ENCODE data around the gene PSENEN. TPM values are rescaled to one million over a fixed set of nuclear protein-coding genes. Genes with fewer than 3 reads are reported as not detected.

The PSENEN gene
- polyA plus RNA-seq, 2 of the 4 experiments (the other 2 are of a cell fraction) = 111 to 191 TPM

DNA sequence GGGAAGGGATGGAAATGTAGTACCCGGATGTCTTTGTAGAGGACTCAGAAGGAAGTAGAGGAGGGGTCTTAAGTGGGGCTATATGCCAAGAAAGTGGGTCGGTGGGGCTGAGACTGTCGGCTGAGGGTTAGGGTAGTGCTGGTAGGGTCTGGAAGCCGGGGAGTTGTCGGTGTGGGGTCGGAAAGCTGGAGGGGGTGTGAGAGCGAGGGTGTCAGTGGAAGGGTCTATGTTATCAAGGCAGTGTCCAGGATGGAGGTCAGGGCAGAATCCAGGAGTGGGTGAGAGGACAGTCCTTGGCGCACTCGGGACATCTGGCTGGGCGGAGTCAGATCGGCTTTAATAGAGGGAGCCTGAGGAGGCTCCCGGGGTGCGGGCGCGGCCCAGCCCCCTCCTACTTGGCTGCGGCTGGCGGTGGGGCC is 9.7 kb downstream of the PSENEN start:
- H3K4me1 ChIP-seq = peaks cover 20% of the 10 kb centered on the region
- CTCF ChIA-PET = interaction anchor here (1.1 to 1.3 kb wide), 2 partner anchors 39 to 176 kb away, joined by 3 to 4 read pairs; no protein-coding TSS in a partner anchor
- 90% methylated on average over 17 of the region's 17 CpGs for WGBS (ENCODE audit: missing lambda C conversion rate)
- no peak for FAIRE-seq
- no peak for DNase-seq (ENCODE audit: low read depth in 1 of 2, low spot score in 1 of 2)
- no peak overlapping the region for H3K4me2 ChIP-seq
- ATAC-seq = no peak
- TF ChIP-seq HOXB5 (CRISPR knock-in tag; IDR thresholded peaks at IDR 0.05) (no peak), MYC (IDR thresholded peaks at IDR 0.05; ENCODE audit: borderline replicate concordance, low read length) (no peak), SMC3 (IDR thresholded peaks at IDR 0.05) (no peak), TP53 (CRISPR knock-in tag; IDR thresholded peaks at IDR 0.05) (no peak)
- POLR2A ChIA-PET = no interaction called here
- no peak overlapping the region for H3K27ac ChIP-seq
- no peaks in the 10 kb centered on the region for H3K9me3 ChIP-seq
- no peak overlapping the region for H3K4me3 ChIP-seq

DNA sequence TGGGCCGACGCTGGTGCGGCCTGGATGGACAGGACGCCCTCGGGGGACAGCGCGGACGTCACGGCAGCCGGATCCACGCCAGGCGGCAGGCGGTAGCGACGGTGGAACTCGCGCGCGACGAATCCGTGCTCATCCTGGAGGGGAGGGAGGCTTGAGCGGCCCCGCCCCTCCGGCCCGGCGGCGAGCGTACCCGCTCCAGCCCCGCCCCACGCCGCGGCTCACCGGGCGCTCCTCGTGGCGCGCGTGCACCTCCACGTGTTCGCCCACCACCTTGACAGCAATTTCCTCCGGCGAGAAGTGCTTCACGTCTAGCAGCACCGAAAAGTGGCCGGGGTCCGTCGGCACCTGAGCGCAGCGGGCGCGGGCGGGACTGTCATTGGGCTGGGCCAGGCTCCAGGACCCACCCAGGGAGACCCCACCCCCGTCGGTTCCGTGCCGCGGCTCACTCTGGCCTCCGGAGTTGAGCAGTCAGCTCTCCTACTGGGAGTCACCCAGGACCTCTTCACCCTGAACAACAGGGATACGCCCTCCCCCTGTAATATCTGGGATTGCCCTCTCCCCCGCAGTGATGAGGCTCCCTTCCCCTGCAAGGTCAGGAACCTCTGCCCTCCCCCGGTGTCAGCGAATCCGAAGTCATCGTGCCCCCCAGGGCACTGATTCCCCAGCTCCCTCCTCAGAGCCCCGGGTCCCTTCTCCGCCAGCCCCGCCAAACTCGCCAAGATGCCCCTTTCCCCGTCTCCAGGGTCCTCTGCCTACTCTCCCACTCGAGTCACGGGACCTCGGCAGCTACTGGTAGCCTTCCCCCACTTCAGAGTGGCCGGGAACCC is 10.3 kb downstream of the PSENEN start:
- POLR2A ChIA-PET = interaction anchor here (1.1 to 2.3 kb wide), 2 partner anchors 8 to 15 kb away, joined by 4 to 35 read pairs; partner anchors contain the start of gene LIN37
- H3K9me3 ChIP-seq = no peaks in the 10 kb centered on the region

DNA sequence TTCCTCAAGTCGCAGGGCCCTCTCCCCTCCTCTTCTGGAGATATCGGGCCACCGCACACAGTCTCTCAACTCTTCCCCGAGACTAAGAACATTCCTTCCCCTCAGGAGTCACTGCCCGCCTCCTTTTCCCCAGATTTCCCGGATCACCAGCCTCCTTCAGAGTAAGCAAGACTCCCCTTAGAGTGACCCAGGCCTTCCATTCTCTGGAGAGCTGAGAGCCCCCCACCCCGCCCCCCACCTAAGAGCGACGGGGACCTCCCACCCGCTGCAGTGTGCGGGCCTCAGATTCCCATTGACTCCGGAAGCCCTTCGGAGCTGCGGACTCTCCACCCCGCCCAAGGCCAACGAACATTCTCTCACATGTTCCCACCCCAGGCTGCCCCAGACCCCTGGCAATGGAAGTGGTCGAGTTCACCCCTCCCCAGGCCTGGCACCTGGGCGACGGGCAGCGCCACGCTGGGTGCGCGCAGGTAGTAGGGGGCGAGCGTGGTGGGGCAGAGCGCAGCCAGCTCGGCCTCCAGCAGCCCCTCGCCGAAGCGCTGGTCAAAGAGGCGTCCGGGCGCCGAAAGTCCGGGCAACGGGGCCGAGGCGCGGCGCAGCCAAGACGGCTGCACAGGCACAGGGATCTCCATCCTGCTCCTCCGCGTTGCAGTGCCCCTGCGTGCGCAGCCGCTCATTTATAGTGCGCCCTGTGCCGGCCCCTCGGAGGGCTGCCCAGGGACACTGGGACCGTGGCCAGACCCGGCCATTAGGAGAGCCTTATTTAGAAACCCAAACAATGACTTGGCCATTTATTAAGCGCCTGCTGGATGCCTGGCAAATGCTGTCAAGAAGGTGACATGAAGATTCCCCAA is 11.2 kb downstream of the PSENEN start, which contains the start of gene HSPB6:
Gene HSPB6, minus strand, starts transcription at position 653 of the 854 bp plus-strand sequence. Its CDS starts 21 bp downstream, at position 632.
- FAIRE-seq = no peak
- Histone ChIP-seq H3K4me1 (peaks cover 25% of the 10 kb centered on the region), H3K4me3 (peak within 1 kb of the TSS; percentile 71), H3K27ac (peak within 1 kb of the TSS; percentile 87 to 93), H3K4me2 (peak within 1 kb of the TSS; percentile 89), H3K9me3 (no peaks in the 10 kb centered on the region)
- TF ChIP-seq, protein P1, sequence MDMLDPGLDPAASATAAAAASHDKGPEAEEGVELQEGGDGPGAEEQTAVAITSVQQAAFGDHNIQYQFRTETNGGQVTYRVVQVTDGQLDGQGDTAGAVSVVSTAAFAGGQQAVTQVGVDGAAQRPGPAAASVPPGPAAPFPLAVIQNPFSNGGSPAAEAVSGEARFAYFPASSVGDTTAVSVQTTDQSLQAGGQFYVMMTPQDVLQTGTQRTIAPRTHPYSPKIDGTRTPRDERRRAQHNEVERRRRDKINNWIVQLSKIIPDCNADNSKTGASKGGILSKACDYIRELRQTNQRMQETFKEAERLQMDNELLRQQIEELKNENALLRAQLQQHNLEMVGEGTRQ (IDR thresholded peaks at IDR 0.05) = no peak
- TF ChIP-seq, protein P2, sequence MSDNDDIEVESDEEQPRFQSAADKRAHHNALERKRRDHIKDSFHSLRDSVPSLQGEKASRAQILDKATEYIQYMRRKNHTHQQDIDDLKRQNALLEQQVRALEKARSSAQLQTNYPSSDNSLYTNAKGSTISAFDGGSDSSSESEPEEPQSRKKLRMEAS (IDR thresholded peaks at IDR 0.05) = 0 out of 2 replicates have a peak, but pooled peaks have one; percentile 8
- DNase-seq (ENCODE audit: low read depth in 1 of 2, low spot score in 1 of 2) = no peak
- WGBS (ENCODE audit: missing lambda C conversion rate) = 91% methylated on average over 47 of the region's 52 CpGs
- ChIA-PET POLR2A (interaction anchor here (0.6 to 2.3 kb wide), 9 partner anchors 8 to 175 kb away, joined by 3 to 35 read pairs (median 4); partner anchors contain the start of genes LIN37, PSENEN and U2AF1L4), CTCF (interaction anchor here (0.6 to 1.3 kb wide), 5 partner anchors 8 to 1715 kb away, joined by 3 to 6 read pairs (median 3); partner anchors contain the start of gene LIN37)
- no peak for ATAC-seq

More for the DNA sequence above, 10.3 kb downstream of the PSENEN start:
- ATAC-seq (no peak), FAIRE-seq (no peak), DNase-seq (ENCODE audit: low read depth in 1 of 2, low spot score in 1 of 2) (no peak)
- 93% methylated on average over 74 of the region's 74 CpGs for WGBS (ENCODE audit: missing lambda C conversion rate)
- Histone ChIP-seq H3K4me1 (peaks cover 20% of the 10 kb centered on the region), H3K4me2 (no peak overlapping the region), H3K4me3 (no peak overlapping the region), H3K27ac (no peak overlapping the region)
- CTCF ChIA-PET = interaction anchor here (1.1 to 1.3 kb wide), 2 partner anchors 38 to 175 kb away, joined by 3 to 4 read pairs; no protein-coding TSS in a partner anchor
- TF ChIP-seq RNF2 (IDR thresholded peaks at IDR 0.05; ENCODE audit: borderline replicate concordance, low read depth) (no peak), POLR2A (IDR thresholded peaks at IDR 0.05; ENCODE audit: low read length) (peak; percentile 17; the same call in 1 of the 2 replicates)

DNA sequence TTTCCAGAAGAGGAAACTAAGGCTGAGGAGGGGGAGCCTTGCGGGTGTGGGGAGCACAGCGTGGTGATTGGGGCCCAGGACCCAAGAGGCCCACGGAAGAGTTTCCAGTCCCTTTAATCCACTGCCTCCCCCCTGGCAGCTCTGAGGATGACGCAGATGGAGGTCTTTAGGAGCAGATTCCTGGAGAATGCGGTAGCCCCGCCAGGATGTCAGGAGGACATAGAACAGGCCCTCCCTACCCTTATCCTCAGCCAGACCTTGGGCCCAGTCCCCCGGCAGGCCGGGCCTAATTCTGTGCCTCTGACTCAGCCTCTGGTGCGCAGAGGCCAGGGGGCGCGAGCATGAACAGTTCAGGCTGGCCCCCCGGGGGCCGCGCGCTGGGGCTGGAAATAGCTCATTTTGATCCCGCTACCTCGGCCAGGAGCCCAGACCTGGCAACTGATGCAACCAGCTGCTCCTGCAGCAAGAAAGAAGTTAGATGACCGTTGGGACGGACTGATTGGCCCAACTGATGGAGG is 11.8 kb downstream of the PSENEN start:
- Histone ChIP-seq H3K4me1 (peaks cover 25% of the 10 kb centered on the region), H3K4me2 (peak overlapping the region; percentile 89), H3K4me3 (peak overlapping the region; percentile 71), H3K27ac (peak overlapping the region; percentile 87 to 93), H3K9me3 (no peaks in the 10 kb centered on the region)
- ATAC-seq = peak; percentile 40 to 43
- CTCF ChIA-PET = interaction anchor here (0.6 to 1.3 kb wide), 3 partner anchors 9 to 1716 kb away, joined by 3 to 6 read pairs (median 3); partner anchors contain the start of gene LIN37
- FAIRE-seq = no peak
- 35% methylated on average over 19 of the region's 19 CpGs for WGBS (ENCODE audit: missing lambda C conversion rate)
- POLR2A ChIA-PET = interaction anchor here (0.6 to 2.3 kb wide), 9 partner anchors 9 to 174 kb away, joined by 3 to 35 read pairs (median 4); partner anchors contain the start of genes LIN37, PSENEN and U2AF1L4
- peak in 1 of 2 experiments; percentile 63 for DNase-seq (ENCODE audit: low read depth in 1 of 2, low spot score in 1 of 2)
- TF ChIP-seq JUN (IDR thresholded peaks at IDR 0.05) (peak in 1 of 2 experiments; percentile 12; a peak in 1 of 5 replicates), GATA3 (IDR thresholded peaks at IDR 0.05; ENCODE audit: borderline replicate concordance) (0 out of 2 replicates have a peak, but pooled peaks have one; percentile 29), SMC3 (IDR thresholded peaks at IDR 0.05) (0 out of 3 replicates have a peak, but pooled peaks have one; percentile 12), HOXB13 (CRISPR knock-in tag; IDR thresholded peaks at IDR 0.05; ENCODE audit: low read depth) (no peak), FOSL2 (IDR thresholded peaks at IDR 0.05) (no peak), FOSL2 (CRISPR knock-in tag; IDR thresholded peaks at IDR 0.05) (peak; percentile 59)
- TF ChIP-seq, protein P3, sequence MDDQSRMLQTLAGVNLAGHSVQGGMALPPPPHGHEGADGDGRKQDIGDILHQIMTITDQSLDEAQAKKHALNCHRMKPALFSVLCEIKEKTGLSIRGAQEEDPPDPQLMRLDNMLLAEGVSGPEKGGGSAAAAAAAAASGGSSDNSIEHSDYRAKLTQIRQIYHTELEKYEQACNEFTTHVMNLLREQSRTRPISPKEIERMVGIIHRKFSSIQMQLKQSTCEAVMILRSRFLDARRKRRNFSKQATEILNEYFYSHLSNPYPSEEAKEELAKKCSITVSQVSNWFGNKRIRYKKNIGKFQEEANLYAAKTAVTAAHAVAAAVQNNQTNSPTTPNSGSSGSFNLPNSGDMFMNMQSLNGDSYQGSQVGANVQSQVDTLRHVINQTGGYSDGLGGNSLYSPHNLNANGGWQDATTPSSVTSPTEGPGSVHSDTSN (IDR thresholded peaks at IDR 0.05) = peak; percentile 44; the same call in 1 of the 2 replicates
- TF ChIP-seq, protein P4, sequence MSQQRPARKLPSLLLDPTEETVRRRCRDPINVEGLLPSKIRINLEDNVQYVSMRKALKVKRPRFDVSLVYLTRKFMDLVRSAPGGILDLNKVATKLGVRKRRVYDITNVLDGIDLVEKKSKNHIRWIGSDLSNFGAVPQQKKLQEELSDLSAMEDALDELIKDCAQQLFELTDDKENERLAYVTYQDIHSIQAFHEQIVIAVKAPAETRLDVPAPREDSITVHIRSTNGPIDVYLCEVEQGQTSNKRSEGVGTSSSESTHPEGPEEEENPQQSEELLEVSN (IDR thresholded peaks at IDR 0.05; ENCODE audit: borderline replicate concordance, low read depth) = no peak; the same call in 1 of the 2 replicates

Data from A549 (cell line).